HG02981 (cell line): ENCODE results near the gene SMKR1.
"Not testable (repeated sequence)": the region's sequence is repeated elsewhere in the genome, so short reads cannot be mapped to it uniquely, and the experiment has no call there.

Experiments used
- ATAC-seq: cut with Tn5 transposase; IDR thresholded peaks from one replicate; pipeline ENCODE4 v1.9.1; 2021; ENCODE audit warnings: mild to moderate bottlenecking, moderate library complexity; ENCODE audit not compliant: unreplicated experiment

The SMKR1 gene

GRCh38 chr7:129524405-129524804, 22.1 kb downstream of the SMKR1 start:
- not testable (repeated sequence) for ATAC-seq

GRCh38 chr7:129525225-129525862, 23.0 kb downstream of the SMKR1 start:
- ATAC-seq = no peak

GRCh38 chr7:129529643-129530042, 27.3 kb downstream of the SMKR1 start:
- ATAC-seq = no peak

GRCh38 chr7:129530795-129531391, 28.6 kb downstream of the SMKR1 start:
- no peak for ATAC-seq

GRCh38 chr7:129531721-129532120, 29.4 kb downstream of the SMKR1 start:
- ATAC-seq = no peak

GRCh38 chr7:129532375-129532774, 30.0 kb downstream of the SMKR1 start:
- no peak for ATAC-seq

GRCh38 chr7:129534558-129535274, 32.4 kb downstream of the SMKR1 start:
- ATAC-seq = not testable (repeated sequence)

- ATAC-seq = no peak
Measured at GRCh38 chr7:129535896-129536295, 33.6 kb downstream of the SMKR1 start.

GRCh38 chr7:129536323-129536722, 34.0 kb downstream of the SMKR1 start:
- no peak for ATAC-seq

GRCh38 chr7:129538790-129539189, 36.5 kb downstream of the SMKR1 start:
- no peak for ATAC-seq

- ATAC-seq = no peak
Measured at GRCh38 chr7:129540340-129540739, 38.0 kb downstream of the SMKR1 start.

GRCh38 chr7:129544700-129545099, 42.4 kb downstream of the SMKR1 start:
- no peak for ATAC-seq

GRCh38 chr7:129550693-129551360, 48.5 kb downstream of the SMKR1 start:
- ATAC-seq = no peak

- ATAC-seq = no peak
Measured at GRCh38 chr7:129553899-129554461, 51.6 kb downstream of the SMKR1 start.

GRCh38 chr7:129556607-129557133, 54.3 kb downstream of the SMKR1 start:
- ATAC-seq = no peak

- no peak for ATAC-seq
Measured at GRCh38 chr7:129557686-129558481, 55.6 kb downstream of the SMKR1 start.

- no peak for ATAC-seq
Measured at GRCh38 chr7:129559564-129559963, 57.2 kb downstream of the SMKR1 start.

GRCh38 chr7:129560831-129561230, 58.5 kb downstream of the SMKR1 start:
- ATAC-seq = no peak

GRCh38 chr7:129561677-129562359, 59.5 kb downstream of the SMKR1 start:
- ATAC-seq = no peak
